Measurements from ENCODE around the gene DDX49. TPM values are rescaled to one million over a fixed set of nuclear protein-coding genes. Genes with fewer than 3 reads are reported as not detected.
"Not testable (repeated sequence)": the region's sequence is repeated elsewhere in the genome, so short reads cannot be mapped to it uniquely, and the experiment has no call there.

The DDX49 gene
- total RNA-seq, 6 experiments from 2014 or later: 37.8 to 57.4 (median 44.0) TPM

DNA sequence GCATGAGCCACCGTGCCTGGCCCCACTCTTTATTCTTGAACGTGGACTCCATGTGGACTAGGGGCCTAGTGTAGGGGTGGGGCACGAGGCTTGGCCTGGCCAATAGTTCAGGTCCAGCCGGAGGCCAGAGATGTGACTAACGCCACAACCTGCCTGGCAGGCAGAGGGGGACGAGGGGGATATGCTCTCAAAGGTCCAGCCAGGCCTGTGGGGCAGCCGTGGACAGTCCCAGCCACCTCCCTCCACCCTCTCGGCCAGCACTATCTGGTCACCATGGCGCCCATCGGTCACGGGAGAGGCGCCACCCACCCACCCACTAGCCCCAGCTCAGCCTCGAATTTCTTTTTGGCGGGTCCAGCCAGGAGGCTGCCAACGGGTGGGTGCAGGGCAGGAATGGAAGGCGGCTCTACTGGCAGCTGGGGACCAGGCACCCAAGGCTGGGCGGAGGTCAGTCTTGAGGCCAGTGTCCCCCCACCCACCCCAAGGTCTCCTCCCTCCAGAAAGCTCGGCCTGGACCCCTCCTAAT, 21.4 kb upstream of the DDX49 start:
- Mint-ChIP-seq H3K4me1 (ENCODE audit: low read depth) (no peaks in the 10 kb centered on the region), H3K27ac (no peak overlapping the region), H3K27me3 (ENCODE audit: insufficient read depth) (peaks cover 11% of the 10 kb centered on the region), H3K9me3 (no peaks in the 10 kb centered on the region), H3K4me3 (no peak overlapping the region), H3K36me3 (ENCODE audit: low read depth) (no peaks in the 10 kb centered on the region; the same call in 1 of the 2 replicates)
- DNase-seq: no peak
- TF ChIP-seq, protein P1, sequence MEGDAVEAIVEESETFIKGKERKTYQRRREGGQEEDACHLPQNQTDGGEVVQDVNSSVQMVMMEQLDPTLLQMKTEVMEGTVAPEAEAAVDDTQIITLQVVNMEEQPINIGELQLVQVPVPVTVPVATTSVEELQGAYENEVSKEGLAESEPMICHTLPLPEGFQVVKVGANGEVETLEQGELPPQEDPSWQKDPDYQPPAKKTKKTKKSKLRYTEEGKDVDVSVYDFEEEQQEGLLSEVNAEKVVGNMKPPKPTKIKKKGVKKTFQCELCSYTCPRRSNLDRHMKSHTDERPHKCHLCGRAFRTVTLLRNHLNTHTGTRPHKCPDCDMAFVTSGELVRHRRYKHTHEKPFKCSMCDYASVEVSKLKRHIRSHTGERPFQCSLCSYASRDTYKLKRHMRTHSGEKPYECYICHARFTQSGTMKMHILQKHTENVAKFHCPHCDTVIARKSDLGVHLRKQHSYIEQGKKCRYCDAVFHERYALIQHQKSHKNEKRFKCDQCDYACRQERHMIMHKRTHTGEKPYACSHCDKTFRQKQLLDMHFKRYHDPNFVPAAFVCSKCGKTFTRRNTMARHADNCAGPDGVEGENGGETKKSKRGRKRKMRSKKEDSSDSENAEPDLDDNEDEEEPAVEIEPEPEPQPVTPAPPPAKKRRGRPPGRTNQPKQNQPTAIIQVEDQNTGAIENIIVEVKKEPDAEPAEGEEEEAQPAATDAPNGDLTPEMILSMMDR (IDR thresholded peaks at IDR 0.05): no peak

GRCh38 chr19:18898607-18899408, 20.7 kb upstream of the DDX49 start:
- Mint-ChIP-seq H3K27me3 (ENCODE audit: insufficient read depth) (peaks cover 11% of the 10 kb centered on the region), H3K27ac (no peak overlapping the region), H3K4me3 (no peak overlapping the region), H3K4me1 (ENCODE audit: low read depth) (no peaks in the 10 kb centered on the region), H3K9me3 (no peaks in the 10 kb centered on the region), H3K36me3 (ENCODE audit: low read depth) (no peaks in the 10 kb centered on the region; the same call in 1 of the 2 replicates)
- DNase-seq: no peak
- TF ChIP-seq, protein P1 (IDR thresholded peaks at IDR 0.05): 0 out of 2 replicates have a peak, but pooled peaks have one; percentile 7

GRCh38 chr19:18899624-18900560, 19.6 kb upstream of the DDX49 start:
- H3K27me3 Mint-ChIP-seq (ENCODE audit: insufficient read depth): peaks cover 11% of the 10 kb centered on the region
- no peaks in the 10 kb centered on the region; the same call in 1 of the 2 replicates for H3K36me3 Mint-ChIP-seq (ENCODE audit: low read depth)
- H3K9me3 Mint-ChIP-seq: no peaks in the 10 kb centered on the region
- no peaks in the 10 kb centered on the region for H3K4me1 Mint-ChIP-seq (ENCODE audit: low read depth)
- TF ChIP-seq, protein P1 (IDR thresholded peaks at IDR 0.05): no peak
- H3K27ac Mint-ChIP-seq: no peak overlapping the region
- H3K4me3 Mint-ChIP-seq: no peak overlapping the region
- no peak for DNase-seq

- DNase-seq: no peak
- Mint-ChIP-seq H3K36me3 (ENCODE audit: low read depth) (no peaks in the 10 kb centered on the region; the same call in 1 of the 2 replicates), H3K27me3 (ENCODE audit: insufficient read depth) (peaks cover 11% of the 10 kb centered on the region), H3K9me3 (no peaks in the 10 kb centered on the region), H3K4me1 (ENCODE audit: low read depth) (no peaks in the 10 kb centered on the region), H3K4me3 (no peak overlapping the region), H3K27ac (no peak overlapping the region)
- TF ChIP-seq, protein P1 (IDR thresholded peaks at IDR 0.05): no peak
Measured at GRCh38 chr19:18900700-18901481, 18.6 kb upstream of the DDX49 start.

DNA sequence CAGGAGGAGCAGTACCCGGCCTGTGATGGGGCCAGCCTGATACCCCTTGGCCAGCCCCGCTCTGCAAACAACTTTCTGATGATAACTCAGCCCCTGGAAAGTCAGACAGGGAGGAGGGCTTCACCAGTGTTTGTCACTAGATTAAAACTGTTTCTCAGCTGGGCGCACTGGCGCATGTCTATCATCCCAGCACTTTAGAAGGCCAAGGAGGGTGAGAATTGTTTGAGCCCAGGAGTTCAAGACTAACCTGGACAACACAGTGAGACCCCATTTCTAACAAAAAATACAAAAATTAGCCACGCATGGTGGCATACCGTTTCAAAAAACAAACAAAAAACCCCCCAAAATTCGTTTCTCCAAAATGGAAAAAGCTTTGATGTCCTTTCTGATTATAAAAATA, 18.0 kb upstream of the DDX49 start:
- TF ChIP-seq, protein P1 (IDR thresholded peaks at IDR 0.05): no peak
- H3K36me3 Mint-ChIP-seq (ENCODE audit: low read depth): no peaks in the 10 kb centered on the region; the same call in 1 of the 2 replicates
- H3K27me3 Mint-ChIP-seq (ENCODE audit: insufficient read depth): peaks cover 10% of the 10 kb centered on the region
- no peak for DNase-seq
- H3K4me3 Mint-ChIP-seq: no peak overlapping the region
- H3K4me1 Mint-ChIP-seq (ENCODE audit: low read depth): no peaks in the 10 kb centered on the region
- no peak overlapping the region for H3K27ac Mint-ChIP-seq
- no peaks in the 10 kb centered on the region for H3K9me3 Mint-ChIP-seq

DNA sequence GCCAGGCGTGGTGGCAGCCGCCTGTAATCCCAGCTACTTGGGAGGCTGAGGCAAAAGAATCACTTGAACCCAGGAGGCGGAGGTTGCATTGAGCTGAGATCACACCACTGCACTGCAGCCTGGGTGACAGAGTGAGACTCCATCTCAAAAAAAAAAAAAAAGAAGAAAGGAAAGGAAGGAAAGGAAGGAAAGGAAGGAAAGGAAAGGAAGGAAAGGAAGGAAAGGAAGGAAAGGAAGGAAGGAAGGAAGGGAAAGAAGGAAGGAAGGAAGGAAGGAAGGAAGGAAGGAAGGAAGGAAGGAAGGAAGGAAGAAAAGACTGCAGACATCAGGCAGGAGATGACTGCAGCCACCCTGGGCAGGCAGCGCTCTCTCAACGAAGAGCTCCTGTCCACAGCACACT, 17.0 kb upstream of the DDX49 start:
- not testable (repeated sequence) for DNase-seq; H3K4me3 Mint-ChIP-seq; H3K27ac Mint-ChIP-seq; H3K36me3 Mint-ChIP-seq (ENCODE audit: low read depth); H3K9me3 Mint-ChIP-seq; H3K4me1 Mint-ChIP-seq (ENCODE audit: low read depth); H3K27me3 Mint-ChIP-seq (ENCODE audit: insufficient read depth)
